NCI-H2227 treated with DMSO at 0.1 percent for 48 hours (cell line): ENCODE results near the gene UNC79.

Experiments
- DNase-seq: peaks from one replicate; lab custom pipeline; 2025; lab: John Stamatoyannopoulos, UW

The UNC79 gene

GRCh38 chr14:93708311-93708734, 277.6 kb downstream of the UNC79 start:
- no peak for DNase-seq

- DNase-seq = no peak
Observed at GRCh38 chr14:93708800-93709199, 278.1 kb downstream of the UNC79 start.

- DNase-seq = no peak
Observed at GRCh38 chr14:93709249-93709648, 278.5 kb downstream of the UNC79 start.

GRCh38 chr14:93712079-93712837, 281.5 kb downstream of the UNC79 start:
- no peak for DNase-seq

GRCh38 chr14:93712838-93713724, 282.3 kb downstream of the UNC79 start:
- DNase-seq = no peak

- DNase-seq = no peak
Observed at GRCh38 chr14:93713726-93714405, 283.1 kb downstream of the UNC79 start.

- DNase-seq = no peak
Observed at GRCh38 chr14:93714605-93715004, 283.9 kb downstream of the UNC79 start.

GRCh38 chr14:93715279-93715927, 284.7 kb downstream of the UNC79 start:
- no peak for DNase-seq

- DNase-seq = no peak
Observed at GRCh38 chr14:93716002-93716745, 285.4 kb downstream of the UNC79 start.

- DNase-seq = no peak
Observed at GRCh38 chr14:93716746-93717667, 286.3 kb downstream of the UNC79 start.

- no peak for DNase-seq
Observed at GRCh38 chr14:93717668-93718320, 287.1 kb downstream of the UNC79 start.

- DNase-seq = no peak
Observed at GRCh38 chr14:93719256-93719655, 288.5 kb downstream of the UNC79 start.

- DNase-seq = no peak
Observed at GRCh38 chr14:93720076-93720815, 289.5 kb downstream of the UNC79 start.

GRCh38 chr14:93720981-93721483, 290.3 kb downstream of the UNC79 start:
- DNase-seq = no peak

- no peak for DNase-seq
Observed at GRCh38 chr14:93723001-93723400, 292.3 kb downstream of the UNC79 start.

GRCh38 chr14:93725002-93725582, 294.4 kb downstream of the UNC79 start:
- DNase-seq = no peak

- DNase-seq = no peak
Observed at GRCh38 chr14:93725993-93726392, 295.3 kb downstream of the UNC79 start.

- no peak for DNase-seq
Observed at GRCh38 chr14:93727039-93727740, 296.5 kb downstream of the UNC79 start.
